NCI-H345 treated with DMSO at 0.1 percent for 48 hours (cell line): ENCODE measurements around the gene AKR1B15.
"Not testable (repeated sequence)": the region's sequence is repeated elsewhere in the genome, so short reads cannot be mapped to it uniquely, and the experiment has no call there.

ENCODE experiments used
- DNase-seq: peaks from one replicate; lab custom pipeline; 2025; ENCODE audit not compliant: unreplicated experiment; lab: John Stamatoyannopoulos, UW

The AKR1B15 gene

GRCh38 chr7:134548877-134549276, at the start of gene AKR1B15:
TSS of gene AKR1B15 (plus strand) at chr7:134549110. CDS start at chr7:134564620, 15,510 bp downstream.
- DNase-seq, result no peak

GRCh38 chr7:134500406-134500805, 48.5 kb upstream of the AKR1B15 start:
- no peak for DNase-seq

DNA sequence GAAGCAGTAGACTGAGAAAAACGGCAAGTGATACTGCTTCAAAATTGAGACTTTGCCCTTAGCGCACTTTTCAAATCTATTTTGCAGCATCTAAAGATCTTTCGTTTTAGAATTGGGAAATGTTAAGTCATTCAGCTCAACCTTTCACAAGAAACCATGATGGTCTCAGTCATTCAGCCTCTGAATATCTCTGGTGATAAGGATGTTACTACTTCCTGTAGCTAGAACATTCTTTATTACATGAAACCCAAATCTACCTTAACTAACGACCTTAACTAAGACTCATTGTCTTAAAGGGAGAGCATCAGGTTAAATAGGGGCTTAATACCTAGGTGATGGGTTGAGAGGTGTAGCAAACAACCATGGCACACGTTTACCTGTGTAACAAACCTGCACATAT, 47.9 kb upstream of the AKR1B15 start:
- no peak for DNase-seq

GRCh38 chr7:134502463-134503371, 46.2 kb upstream of the AKR1B15 start:
- DNase-seq, result no peak

DNA sequence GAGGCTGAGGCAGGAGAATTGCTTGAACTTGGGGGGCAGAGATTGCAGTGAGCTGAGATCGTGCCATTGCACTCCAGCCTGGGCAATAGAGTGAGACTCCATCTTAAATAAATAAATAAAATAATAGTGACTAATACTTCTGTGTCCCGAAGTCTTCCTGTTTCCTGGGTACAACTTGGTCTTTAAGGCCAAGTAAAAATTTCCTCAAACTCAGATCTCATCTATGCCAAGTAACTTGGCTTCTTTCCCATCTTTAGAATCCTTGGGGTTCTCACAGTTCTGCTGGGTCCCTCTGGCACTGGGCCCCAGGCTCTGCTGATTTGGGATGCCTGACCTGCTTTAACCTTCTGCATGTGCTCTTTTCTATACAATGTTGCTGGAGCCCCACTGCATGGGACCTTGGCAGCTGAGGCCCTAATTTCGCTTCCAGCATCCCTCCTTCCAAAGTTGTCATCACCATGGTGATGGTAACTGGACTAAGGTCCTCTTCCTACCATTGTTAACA, 44.2 kb upstream of the AKR1B15 start:
- DNase-seq, result no peak

- no peak for DNase-seq
Measured at GRCh38 chr7:134505856-134506255, 43.1 kb upstream of the AKR1B15 start.

- DNase-seq, result no peak
Measured at GRCh38 chr7:134509010-134509409, 39.9 kb upstream of the AKR1B15 start.

DNA sequence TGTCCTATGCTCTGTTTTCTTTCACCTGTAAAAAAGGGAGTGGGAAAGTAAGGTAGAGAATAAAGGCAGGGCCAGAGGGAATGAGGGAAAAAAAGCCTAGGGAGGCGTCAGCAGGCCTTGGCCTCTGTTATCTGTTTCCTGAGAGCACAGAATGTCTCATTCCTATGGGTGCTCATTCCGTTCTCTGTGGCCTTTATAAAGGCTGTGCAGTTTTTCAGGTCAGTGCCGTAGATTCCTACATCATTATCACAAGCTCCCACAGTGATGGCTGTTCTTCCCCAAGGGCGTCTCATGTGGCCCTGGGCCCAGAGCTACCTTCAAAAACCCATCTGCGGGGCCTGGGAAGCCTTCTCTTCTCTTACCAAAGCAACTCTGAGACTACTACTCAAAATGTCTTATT, 38.3 kb upstream of the AKR1B15 start:
- DNase-seq, result no peak

- DNase-seq, result no peak
Measured at GRCh38 chr7:134512271-134512670, 36.6 kb upstream of the AKR1B15 start.

DNA sequence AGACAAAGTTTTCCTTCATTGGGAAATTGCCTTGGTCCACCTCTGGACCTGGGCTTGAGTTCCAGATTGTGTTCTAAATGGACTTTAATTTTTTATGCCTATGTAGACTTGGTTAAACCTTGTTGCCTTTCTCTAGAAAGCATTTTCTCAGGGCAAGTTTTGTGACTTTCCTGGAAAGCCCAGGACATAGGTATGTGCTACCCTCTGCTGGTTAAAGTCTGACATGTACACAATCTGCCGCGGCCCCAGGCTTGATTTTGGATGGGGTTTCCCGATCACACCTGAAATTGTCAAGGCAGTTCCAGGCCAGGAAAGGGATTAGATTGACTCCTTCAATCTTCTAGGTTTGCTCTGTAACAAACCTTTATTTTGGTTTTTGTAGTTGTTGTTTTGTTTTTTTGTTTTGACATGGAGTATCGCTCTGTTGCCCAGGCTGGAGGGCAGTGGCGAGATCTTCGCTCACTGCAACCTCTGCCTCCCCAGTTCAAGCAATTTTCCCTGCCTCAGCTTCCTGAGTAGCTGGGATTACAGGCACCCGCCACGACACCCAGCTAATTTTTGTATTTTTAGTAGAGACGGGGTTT, 35.6 kb upstream of the AKR1B15 start:
- DNase-seq, result peak; percentile 30

DNA sequence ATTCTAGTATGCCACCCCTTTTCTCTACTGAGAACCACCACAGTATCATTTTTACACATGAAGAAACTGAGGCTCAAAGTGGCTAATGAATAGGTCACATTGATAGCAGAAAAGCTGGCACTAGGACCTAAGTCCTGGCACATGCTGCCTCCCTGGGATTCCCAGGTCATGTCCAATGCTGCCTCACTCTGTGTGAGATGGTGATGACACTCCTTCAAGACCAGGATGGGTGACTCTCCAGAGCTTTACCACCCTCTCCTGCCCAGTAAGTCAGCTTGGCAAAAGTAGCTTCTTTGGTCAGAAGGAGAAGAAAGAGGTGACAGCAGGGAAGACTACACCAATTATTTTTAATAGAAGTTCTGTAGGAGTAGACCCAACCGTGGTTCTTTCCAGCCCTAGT, 34.8 kb upstream of the AKR1B15 start:
- no peak for DNase-seq

- DNase-seq, result peak; percentile 58
Measured at GRCh38 chr7:134514663-134515062, 34.2 kb upstream of the AKR1B15 start.

GRCh38 chr7:134515569-134516468, 33.1 kb upstream of the AKR1B15 start:
- DNase-seq, result no peak

DNA sequence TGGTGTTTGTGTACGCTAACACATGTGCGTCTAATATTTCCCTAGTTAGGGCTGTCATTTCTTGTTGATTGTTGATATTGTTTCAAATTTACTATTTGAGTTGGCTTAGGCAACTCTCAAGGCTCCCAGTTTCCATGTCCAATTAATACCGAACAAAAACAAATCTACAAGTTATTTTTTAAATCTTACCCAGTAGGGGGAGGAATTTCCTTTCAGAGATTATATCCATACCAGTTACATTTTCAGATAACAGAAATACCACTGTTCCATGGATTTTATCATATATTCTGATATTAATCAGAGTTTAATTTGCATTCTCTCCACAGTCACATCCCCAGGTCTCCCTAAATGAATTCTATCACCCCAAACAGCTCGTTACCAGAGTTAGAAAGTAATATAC, 28.8 kb upstream of the AKR1B15 start:
- no peak for DNase-seq

DNA sequence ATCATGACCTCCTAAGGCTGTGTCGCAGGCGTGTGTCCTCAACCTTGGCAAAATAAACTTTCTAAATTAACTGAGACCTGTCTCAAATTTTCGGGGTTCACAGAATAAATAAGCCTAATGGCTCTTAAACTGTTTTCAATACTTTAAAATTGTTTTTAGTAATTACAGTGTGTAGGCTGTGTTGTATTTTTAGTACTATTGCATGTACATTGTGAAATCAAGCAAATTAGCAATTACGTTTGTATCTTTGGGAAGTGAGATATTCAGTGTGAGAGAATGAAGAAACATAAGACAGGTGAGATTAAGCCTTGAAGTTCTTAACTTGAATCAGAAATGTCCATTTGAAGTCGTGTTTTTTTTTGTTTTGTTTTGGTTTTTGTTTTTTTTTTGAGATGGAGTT, 26.3 kb upstream of the AKR1B15 start:
- DNase-seq, result no peak

GRCh38 chr7:134525449-134525848, 23.5 kb upstream of the AKR1B15 start:
- not testable (repeated sequence) for DNase-seq

- not testable (repeated sequence) for DNase-seq
Measured at GRCh38 chr7:134526552-134527248, 22.2 kb upstream of the AKR1B15 start.

- no peak for DNase-seq
Measured at GRCh38 chr7:134527979-134528371, 20.9 kb upstream of the AKR1B15 start.

GRCh38 chr7:134528749-134529148, 20.2 kb upstream of the AKR1B15 start:
- DNase-seq, result no peak

DNA sequence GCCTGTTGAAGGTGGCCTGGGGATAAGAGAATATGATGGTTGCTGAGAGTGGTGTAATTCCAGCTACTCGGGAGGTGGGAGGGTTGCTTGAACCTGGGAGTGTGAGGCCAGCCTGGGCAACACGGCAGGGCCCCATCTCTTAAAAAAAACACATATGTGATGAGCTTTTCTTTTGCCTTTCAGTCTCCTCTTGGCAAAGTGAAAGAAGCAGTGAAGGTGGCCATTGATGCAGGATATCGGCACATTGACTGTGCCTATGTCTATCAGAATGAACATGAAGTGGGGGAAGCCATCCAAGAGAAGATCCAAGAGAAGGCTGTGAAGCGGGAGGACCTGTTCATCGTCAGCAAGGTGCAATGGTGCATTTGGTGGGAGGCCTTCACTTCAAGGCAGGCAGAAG, 18.4 kb upstream of the AKR1B15 start:
- DNase-seq, result no peak
